Measurements from ENCODE around the gene DNMT3B.

The DNMT3B gene

DNA sequence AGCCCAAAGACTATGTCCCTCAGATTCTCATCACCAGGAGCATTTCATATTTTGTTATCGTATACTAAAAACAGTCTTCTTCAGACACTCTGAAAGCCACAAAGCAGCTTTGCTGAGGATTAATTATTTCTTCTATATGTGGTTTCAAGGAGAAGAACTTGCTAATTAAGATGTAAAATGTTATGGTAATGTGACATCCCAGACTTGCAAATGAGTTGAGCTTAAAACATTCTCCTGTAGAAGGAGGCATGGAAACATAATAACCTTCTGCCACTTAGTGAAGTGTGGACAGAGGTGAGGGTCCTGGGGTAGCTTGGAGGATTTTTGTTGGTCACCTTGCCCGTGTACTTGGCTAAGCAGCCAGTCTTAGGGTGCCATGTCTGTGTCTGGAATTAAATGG is 40.9 kb downstream of the DNMT3B start:
- Histone ChIP-seq H3K27ac (no peak overlapping the region), H3K36me3 (no peaks in the 10 kb centered on the region)
- TF ChIP-seq, protein P1, sequence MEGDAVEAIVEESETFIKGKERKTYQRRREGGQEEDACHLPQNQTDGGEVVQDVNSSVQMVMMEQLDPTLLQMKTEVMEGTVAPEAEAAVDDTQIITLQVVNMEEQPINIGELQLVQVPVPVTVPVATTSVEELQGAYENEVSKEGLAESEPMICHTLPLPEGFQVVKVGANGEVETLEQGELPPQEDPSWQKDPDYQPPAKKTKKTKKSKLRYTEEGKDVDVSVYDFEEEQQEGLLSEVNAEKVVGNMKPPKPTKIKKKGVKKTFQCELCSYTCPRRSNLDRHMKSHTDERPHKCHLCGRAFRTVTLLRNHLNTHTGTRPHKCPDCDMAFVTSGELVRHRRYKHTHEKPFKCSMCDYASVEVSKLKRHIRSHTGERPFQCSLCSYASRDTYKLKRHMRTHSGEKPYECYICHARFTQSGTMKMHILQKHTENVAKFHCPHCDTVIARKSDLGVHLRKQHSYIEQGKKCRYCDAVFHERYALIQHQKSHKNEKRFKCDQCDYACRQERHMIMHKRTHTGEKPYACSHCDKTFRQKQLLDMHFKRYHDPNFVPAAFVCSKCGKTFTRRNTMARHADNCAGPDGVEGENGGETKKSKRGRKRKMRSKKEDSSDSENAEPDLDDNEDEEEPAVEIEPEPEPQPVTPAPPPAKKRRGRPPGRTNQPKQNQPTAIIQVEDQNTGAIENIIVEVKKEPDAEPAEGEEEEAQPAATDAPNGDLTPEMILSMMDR (IDR thresholded peaks at IDR 0.05) = no peak

DNA sequence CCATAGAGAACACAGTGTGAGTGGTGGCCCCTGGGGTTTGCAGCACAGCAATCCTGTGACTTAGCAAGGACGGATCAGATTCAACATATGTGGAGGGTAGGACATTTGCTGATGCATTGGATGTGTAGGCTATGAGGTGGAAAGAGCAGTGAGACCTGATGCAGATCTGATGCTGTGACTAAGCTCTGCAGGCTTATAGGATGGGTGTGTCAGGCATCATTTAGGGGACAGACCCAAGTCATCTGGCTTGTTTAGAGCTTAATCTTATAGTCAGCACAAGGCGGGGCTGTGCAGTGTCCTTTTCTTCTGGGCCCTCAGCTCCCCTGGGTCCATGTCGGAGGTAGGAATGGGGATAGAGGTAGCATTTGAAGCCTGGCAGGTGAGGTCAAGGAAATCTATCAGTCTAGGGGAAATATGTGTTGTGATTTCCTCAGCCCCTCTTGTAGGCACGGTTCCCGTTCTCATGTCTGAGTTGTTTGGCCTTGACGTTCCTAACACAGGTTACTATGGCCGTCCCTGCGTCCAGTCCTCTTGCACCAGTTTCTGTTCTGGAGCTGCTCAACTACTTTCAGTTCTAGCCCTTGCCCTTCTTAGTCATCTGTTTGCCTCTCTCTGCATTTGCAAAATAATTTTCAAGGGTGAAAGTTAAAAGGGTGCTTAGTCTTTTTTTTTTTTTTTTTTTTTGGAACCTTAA is 42.0 kb downstream of the DNMT3B start:
- H3K4me3 ChIP-seq (ENCODE audit: low read depth in 1 of 2, low read length in 1 of 2) = no peak overlapping the region
- no peaks in the 10 kb centered on the region for H3K9me3 ChIP-seq
- no peaks in the 10 kb centered on the region for H3K4me1 ChIP-seq (ENCODE audit: control insufficient read depth in 1 of 2, insufficient read depth in 1 of 2, low read depth in 1 of 2, low read length in 1 of 2)
- no peak overlapping the region for H3K27ac ChIP-seq
- TF ChIP-seq, protein P1 (IDR thresholded peaks at IDR 0.05) = no peak
- H3K36me3 ChIP-seq = no peaks in the 10 kb centered on the region
- no peaks in the 10 kb centered on the region for H3K27me3 ChIP-seq

More for the DNA sequence above, 40.9 kb downstream of the DNMT3B start:
- Histone ChIP-seq H3K27me3 (no peaks in the 10 kb centered on the region), H3K9me3 (no peaks in the 10 kb centered on the region), H3K4me1 (ENCODE audit: control insufficient read depth in 1 of 2, insufficient read depth in 1 of 2, low read depth in 1 of 2, low read length in 1 of 2) (no peaks in the 10 kb centered on the region), H3K4me3 (ENCODE audit: low read depth in 1 of 2, low read length in 1 of 2) (no peak overlapping the region)

DNA sequence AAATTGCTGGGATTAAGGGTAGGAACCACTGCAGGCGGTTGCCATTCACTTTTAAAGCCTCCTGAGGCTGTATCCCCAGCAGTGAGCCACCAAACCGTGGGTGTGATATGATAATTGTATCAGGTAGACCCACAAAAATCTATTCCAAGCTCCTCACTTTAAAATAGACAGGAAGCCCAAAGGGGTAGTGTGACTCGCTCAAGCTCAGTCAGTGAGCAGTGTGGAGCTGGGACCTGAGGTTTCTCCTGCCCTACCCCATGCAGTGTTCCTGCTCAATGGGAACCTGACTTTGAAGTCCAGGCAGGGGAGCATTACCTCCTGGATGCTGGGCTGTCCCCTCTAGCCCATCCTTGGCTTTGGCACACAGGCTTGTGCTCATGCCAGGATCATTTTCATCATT is 42.6 kb downstream of the DNMT3B start:
- H3K27me3 ChIP-seq = no peaks in the 10 kb centered on the region
- no peaks in the 10 kb centered on the region for H3K36me3 ChIP-seq
- H3K4me3 ChIP-seq (ENCODE audit: low read depth in 1 of 2, low read length in 1 of 2) = no peak overlapping the region
- H3K4me1 ChIP-seq (ENCODE audit: control insufficient read depth in 1 of 2, insufficient read depth in 1 of 2, low read depth in 1 of 2, low read length in 1 of 2) = no peaks in the 10 kb centered on the region
- no peaks in the 10 kb centered on the region for H3K9me3 ChIP-seq
- TF ChIP-seq, protein P1 (IDR thresholded peaks at IDR 0.05) = no peak
- H3K27ac ChIP-seq = no peak overlapping the region

- H3K27ac ChIP-seq = no peak overlapping the region
- H3K36me3 ChIP-seq = no peaks in the 10 kb centered on the region
- no peaks in the 10 kb centered on the region for H3K9me3 ChIP-seq
- H3K27me3 ChIP-seq = no peaks in the 10 kb centered on the region
- H3K4me3 ChIP-seq (ENCODE audit: low read depth in 1 of 2, low read length in 1 of 2) = no peak overlapping the region
- TF ChIP-seq, protein P1 (IDR thresholded peaks at IDR 0.05) = no peak
- no peaks in the 10 kb centered on the region for H3K4me1 ChIP-seq (ENCODE audit: control insufficient read depth in 1 of 2, insufficient read depth in 1 of 2, low read depth in 1 of 2, low read length in 1 of 2)
Measured at GRCh38 chr20:32805721-32806120, 43.5 kb downstream of the DNMT3B start.

GRCh38 chr20:32806356-32806755 is 44.2 kb downstream of the DNMT3B start:
- Histone ChIP-seq H3K27me3 (no peaks in the 10 kb centered on the region), H3K4me1 (ENCODE audit: control insufficient read depth in 1 of 2, insufficient read depth in 1 of 2, low read depth in 1 of 2, low read length in 1 of 2) (no peaks in the 10 kb centered on the region), H3K27ac (no peak overlapping the region), H3K9me3 (no peaks in the 10 kb centered on the region), H3K36me3 (no peaks in the 10 kb centered on the region), H3K4me3 (ENCODE audit: low read depth in 1 of 2, low read length in 1 of 2) (no peak overlapping the region)
- TF ChIP-seq, protein P1 (IDR thresholded peaks at IDR 0.05) = no peak

All from neutrophil (primary cell).